ENCODE measurements around the gene SLCO1B1.

Gene SLCO1B1

DNA sequence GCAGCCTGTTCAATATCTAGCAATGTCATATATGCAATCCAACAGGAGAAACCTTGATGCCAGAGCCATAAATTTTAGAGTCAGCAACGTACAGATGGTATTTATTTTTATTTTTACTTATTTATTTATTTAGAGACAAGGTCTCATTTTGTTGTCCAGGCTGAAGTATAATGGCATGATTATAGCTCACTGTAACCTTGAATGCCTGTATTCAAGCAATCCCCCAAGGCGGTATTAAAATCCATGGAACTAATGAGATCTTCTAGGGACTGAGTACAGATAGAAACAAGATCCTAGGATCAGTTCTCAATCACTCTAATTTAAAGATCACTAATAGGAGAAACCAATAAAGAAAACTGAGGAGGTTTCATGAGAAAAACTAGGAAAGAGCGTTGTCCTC lies 89.3 kb downstream of the SLCO1B1 start:
- no peak for DNase-seq (ENCODE audit: low spot score)

DNA sequence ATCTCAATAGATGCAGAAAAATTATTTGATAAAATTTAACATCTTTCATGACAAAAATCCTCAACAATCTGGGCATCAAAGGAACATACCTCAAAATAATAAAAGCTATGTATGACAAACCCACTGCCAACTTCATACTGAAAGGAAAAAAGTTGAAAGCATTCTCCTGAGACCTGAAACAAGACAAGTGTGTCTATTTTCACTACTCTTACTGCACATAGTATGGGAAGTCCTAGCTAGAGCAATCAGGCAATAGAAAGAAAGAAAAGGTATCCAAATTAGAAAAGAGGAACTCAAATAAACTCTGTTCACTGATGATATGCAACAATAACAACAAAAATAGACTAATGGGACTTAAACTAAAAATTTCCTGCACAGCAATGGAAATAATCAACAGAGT lies 90.1 kb downstream of the SLCO1B1 start:
- DNase-seq (ENCODE audit: low spot score) = no peak

DNA sequence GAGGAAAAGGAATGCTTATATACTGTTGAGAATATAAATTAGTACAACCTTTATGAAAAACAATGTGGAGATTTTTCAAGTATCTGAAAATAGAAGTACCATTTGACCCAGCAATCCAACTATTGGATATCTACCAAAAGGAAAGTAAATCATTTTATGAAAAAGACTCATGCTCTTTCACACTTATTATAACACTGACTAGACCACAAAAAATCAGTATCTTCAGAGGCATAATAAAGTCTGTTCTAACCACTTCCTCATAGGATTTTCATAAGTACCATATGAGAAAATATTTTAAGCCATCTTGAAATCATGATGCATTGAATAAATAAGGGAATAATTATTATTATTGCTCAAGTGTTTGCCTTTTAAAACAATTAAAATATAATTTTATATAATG lies 90.8 kb downstream of the SLCO1B1 start:
- no peak for DNase-seq (ENCODE audit: low spot score)

DNA sequence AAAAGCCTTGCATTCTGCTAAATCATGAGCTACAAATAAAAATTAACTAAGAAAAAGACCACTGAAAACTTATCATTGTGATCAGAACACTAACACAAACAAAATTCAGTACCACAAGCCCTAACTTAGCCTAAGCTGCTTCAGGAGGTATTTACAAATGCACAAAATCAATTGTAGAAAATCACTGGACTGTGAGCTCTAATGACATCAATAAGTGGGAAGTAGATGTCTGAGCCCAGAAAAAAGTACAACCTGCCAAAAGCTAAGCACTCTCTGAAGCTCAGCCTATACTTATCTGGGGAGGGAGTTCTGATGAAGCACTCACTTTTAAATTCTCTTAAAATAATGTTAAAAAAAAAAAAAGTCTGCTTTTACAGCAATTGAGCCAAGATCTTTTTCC lies 92.9 kb downstream of the SLCO1B1 start:
- DNase-seq (ENCODE audit: low spot score) = no peak

DNA sequence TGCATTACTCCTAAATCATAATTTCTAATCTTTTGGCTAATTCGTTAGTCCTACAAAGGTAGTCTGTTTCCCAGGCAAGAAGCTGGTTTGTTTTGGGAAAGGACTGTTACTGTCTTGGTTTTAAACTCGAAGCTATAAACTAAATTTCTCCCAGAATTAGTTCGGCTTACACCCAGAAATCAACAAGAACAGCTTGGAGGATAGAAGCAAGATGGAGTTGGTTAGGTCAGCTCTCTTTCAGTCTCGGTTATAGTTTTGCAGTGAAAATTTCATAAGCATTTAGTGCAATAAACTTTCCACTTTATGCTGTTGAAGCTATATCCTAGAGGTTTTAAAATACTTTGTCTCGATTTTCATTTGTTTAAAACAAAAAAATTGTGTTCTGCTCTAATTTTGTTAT lies 103.4 kb downstream of the SLCO1B1 start:
- no peak for DNase-seq (ENCODE audit: low spot score)

DNA sequence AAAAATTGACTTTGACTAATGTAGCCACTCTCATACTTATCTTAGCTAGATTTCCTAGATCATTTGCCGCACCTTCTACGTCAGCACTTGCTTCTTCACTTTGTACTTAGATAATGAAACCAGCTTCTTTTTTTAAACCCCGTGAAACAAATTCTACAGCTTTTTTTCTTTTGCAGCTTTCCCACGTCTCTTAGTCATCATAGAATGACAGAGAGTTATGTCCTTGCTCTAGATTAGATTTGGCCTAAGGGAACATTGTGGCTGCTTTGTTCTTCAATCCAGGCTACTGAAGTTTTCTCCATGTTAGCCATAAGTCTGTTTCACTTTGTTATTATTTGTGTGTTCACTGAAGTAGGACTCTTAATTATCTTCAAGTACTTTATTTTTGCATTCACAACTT lies 108.9 kb downstream of the SLCO1B1 start:
- no peak for DNase-seq (ENCODE audit: low spot score)

DNA sequence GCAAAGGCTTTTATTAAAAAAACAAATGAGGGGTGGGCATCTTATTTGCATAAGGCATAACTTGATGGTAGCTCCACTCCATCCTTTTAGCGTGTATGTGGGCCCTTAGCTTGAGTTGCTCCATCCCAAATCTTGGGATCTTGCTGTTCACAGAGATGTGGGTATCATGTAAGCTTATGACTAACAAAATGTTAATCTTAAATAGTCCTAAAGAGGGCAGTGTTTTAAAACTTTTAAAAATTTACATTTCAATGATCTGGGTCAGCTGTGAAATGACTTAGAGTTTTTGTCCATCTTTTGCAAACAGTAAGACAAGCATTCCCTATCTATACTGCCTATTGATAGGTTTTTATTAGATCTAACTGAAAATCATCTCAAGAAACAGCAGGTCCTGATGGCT lies 117.7 kb downstream of the SLCO1B1 start:
- peak; percentile 25 for DNase-seq (ENCODE audit: low spot score)

DNA sequence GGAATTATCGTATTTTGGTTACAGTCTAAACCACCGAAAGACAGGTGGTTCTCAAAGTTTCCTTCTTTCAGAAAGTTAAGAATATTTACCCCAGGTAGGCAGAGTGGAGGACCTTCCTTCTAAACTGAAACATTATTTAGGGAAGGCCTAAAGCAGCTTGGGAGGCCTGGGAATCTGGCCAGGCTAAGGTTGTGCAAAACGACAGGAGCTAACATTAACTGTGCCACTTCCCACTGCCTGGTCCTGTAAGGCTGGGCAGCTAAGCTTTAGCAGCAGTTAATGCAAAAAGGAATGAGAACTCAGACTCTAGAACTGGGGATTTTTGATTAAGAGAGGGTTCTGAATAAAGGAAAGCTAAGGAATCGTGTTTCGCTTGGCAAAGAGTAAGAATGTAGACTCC lies 121.1 kb downstream of the SLCO1B1 start:
- DNase-seq (ENCODE audit: low spot score) = no peak

DNA sequence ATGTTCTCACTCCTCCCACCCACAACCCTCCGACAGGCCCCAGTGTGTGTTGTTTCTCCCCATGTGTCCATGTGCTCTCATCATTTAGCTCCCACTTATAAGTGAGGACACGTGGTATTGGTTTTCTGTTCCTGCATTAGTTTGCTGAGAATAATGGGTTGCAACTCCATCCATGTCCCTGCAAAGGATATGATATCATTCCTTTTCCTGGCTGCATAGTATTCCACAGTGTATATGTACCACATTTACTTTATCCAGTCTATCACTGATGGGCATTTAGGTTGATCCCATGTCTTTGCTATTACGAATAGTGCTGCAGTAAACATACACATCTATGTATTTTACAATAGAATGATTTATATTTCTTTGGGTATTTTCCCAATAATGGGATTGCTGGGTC lies 126.2 kb downstream of the SLCO1B1 start:
- DNase-seq (ENCODE audit: low spot score) = no peak

DNA sequence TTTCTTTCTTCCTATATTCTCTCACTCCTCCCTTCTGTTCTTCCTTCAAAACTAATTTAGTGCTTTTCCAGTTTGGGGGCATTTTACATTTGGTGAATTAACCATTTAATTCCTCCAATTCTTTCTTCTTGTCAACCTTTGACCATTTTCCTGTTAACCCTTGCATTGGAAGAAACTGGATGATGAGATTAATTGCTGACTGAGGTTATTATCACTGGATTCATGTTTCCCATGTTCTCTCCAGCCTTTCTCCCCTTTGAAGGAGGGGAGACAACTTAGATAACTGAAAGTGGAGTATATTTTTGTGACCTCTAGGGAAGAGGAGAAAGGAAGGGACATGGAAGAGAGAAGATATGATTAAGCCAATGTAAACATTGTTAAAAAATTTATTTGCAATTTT lies 133.2 kb downstream of the SLCO1B1 start:
- no peak for DNase-seq (ENCODE audit: low spot score)

DNA sequence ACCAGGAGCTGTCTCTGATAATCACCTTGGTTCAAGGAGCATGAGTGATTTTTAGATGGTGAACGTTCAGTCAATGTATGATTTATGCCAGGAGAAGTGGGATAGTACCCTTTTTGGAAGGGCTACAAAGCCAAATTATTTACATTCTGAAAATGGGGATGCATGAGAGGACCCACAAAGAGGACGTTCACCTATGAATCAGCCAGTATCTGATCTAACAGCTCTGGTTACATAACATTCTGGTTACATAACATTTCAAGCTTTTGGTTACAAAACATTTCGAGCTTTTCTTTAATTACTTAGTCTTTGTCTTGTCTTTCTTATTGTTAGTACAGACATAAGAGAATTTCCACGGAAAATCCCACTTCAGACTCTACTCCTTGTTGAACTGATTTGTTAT lies 134.9 kb downstream of the SLCO1B1 start:
- no peak for DNase-seq (ENCODE audit: low spot score)

DNA sequence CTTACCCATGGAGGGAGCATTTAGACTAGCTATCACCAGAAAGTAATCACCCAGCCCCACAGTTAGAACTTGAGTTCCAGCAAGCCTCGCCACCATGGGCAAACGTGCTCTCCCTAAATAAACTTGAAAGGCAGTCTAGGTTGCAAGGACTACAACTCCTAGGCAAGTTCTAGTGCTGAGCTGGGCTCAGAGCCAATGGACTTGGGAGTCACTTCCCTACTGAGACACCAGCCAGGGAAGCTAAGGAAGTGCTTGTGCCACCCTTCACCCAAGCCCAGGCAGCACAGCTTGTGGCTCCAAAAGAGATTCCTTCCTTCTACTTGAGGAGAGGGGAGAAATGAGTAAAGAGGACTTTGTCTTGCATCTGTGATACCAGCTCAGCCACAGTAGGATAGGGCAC lies 145.8 kb downstream of the SLCO1B1 start:
- DNase-seq (ENCODE audit: low spot score) = no peak
